ENCODE measurements around the gene DNAH7. TPM values are rescaled to one million over a fixed set of nuclear protein-coding genes. Genes with fewer than 3 reads are reported as not detected.
"Not testable (repeated sequence)": the region's sequence is repeated elsewhere in the genome, so short reads cannot be mapped to it uniquely, and the experiment has no call there.

The DNAH7 gene
- polyA plus RNA-seq, 1 donor, result 1.5 TPM

GRCh38 chr2:196099916-196100315 lies 31.3 kb upstream of the DNAH7 start:
- no peaks in the 10 kb centered on the region for H3K9me3 ChIP-seq (ENCODE audit: control insufficient read depth, low read depth, low read length)
- no peak for DNase-seq
- no peak overlapping the region for H3K27ac ChIP-seq (ENCODE audit: low read length)
- no peaks in the 10 kb centered on the region for H3K36me3 ChIP-seq (ENCODE audit: control insufficient read depth, insufficient read depth, low read length)
- no peak overlapping the region for H3K4me3 ChIP-seq (ENCODE audit: low read length)
- H3K27me3 ChIP-seq (ENCODE audit: control insufficient read depth, insufficient read depth, low read length), result no peaks in the 10 kb centered on the region
- no CpG with 5 or more reads among the region's 3 CpGs for WGBS (ENCODE audit: insufficient coverage, low lambda C conversion rate)
- no peaks in the 10 kb centered on the region for H3K4me1 ChIP-seq (ENCODE audit: control insufficient read depth, insufficient read depth, low read length)

- DNase-seq, result no peak
- Histone ChIP-seq H3K27ac (ENCODE audit: low read length) (no peak overlapping the region), H3K9me3 (ENCODE audit: control insufficient read depth, low read depth, low read length) (no peaks in the 10 kb centered on the region), H3K4me3 (ENCODE audit: low read length) (no peak overlapping the region), H3K36me3 (ENCODE audit: control insufficient read depth, insufficient read depth, low read length) (no peaks in the 10 kb centered on the region), H3K27me3 (ENCODE audit: control insufficient read depth, insufficient read depth, low read length) (no peaks in the 10 kb centered on the region), H3K4me1 (ENCODE audit: control insufficient read depth, insufficient read depth, low read length) (no peaks in the 10 kb centered on the region)
- WGBS (ENCODE audit: insufficient coverage, low lambda C conversion rate), result 100% methylated on average over 2 of the region's 6 CpGs
Measured at GRCh38 chr2:196097864-196098660, 29.4 kb upstream of the DNAH7 start.

- Histone ChIP-seq H3K27me3 (ENCODE audit: control insufficient read depth, insufficient read depth, low read length) (no peaks in the 10 kb centered on the region), H3K27ac (ENCODE audit: low read length) (no peak overlapping the region), H3K4me1 (ENCODE audit: control insufficient read depth, insufficient read depth, low read length) (no peaks in the 10 kb centered on the region), H3K36me3 (ENCODE audit: control insufficient read depth, insufficient read depth, low read length) (no peaks in the 10 kb centered on the region), H3K4me3 (ENCODE audit: low read length) (no peak overlapping the region), H3K9me3 (ENCODE audit: control insufficient read depth, low read depth, low read length) (no peaks in the 10 kb centered on the region)
- DNase-seq, result no peak
- no CpG with 5 or more reads among the region's 5 CpGs for WGBS (ENCODE audit: insufficient coverage, low lambda C conversion rate)
Measured at GRCh38 chr2:196096982-196097745, 28.5 kb upstream of the DNAH7 start.

GRCh38 chr2:196096264-196096663 lies 27.6 kb upstream of the DNAH7 start:
- DNase-seq, result no peak
- Histone ChIP-seq H3K36me3 (ENCODE audit: control insufficient read depth, insufficient read depth, low read length) (no peaks in the 10 kb centered on the region), H3K9me3 (ENCODE audit: control insufficient read depth, low read depth, low read length) (no peaks in the 10 kb centered on the region), H3K4me3 (ENCODE audit: low read length) (no peak overlapping the region), H3K4me1 (ENCODE audit: control insufficient read depth, insufficient read depth, low read length) (no peaks in the 10 kb centered on the region), H3K27me3 (ENCODE audit: control insufficient read depth, insufficient read depth, low read length) (no peaks in the 10 kb centered on the region), H3K27ac (ENCODE audit: low read length) (no peak overlapping the region)
- WGBS (ENCODE audit: insufficient coverage, low lambda C conversion rate), result 94% methylated on average over 2 of the region's 4 CpGs

GRCh38 chr2:196089448-196089847 lies 20.8 kb upstream of the DNAH7 start:
- not testable (repeated sequence) for H3K4me3 ChIP-seq (ENCODE audit: low read length); H3K4me1 ChIP-seq (ENCODE audit: control insufficient read depth, insufficient read depth, low read length); H3K27ac ChIP-seq (ENCODE audit: low read length); H3K36me3 ChIP-seq (ENCODE audit: control insufficient read depth, insufficient read depth, low read length); H3K9me3 ChIP-seq (ENCODE audit: control insufficient read depth, low read depth, low read length); H3K27me3 ChIP-seq (ENCODE audit: control insufficient read depth, insufficient read depth, low read length); DNase-seq
- WGBS (ENCODE audit: insufficient coverage, low lambda C conversion rate), result no CpG with 5 or more reads among the region's 5 CpGs

- Histone ChIP-seq H3K27me3 (ENCODE audit: control insufficient read depth, insufficient read depth, low read length) (no peaks in the 10 kb centered on the region), H3K4me1 (ENCODE audit: control insufficient read depth, insufficient read depth, low read length) (peaks cover 4% of the 10 kb centered on the region), H3K4me3 (ENCODE audit: low read length) (no peak overlapping the region), H3K27ac (ENCODE audit: low read length) (no peak overlapping the region), H3K9me3 (ENCODE audit: control insufficient read depth, low read depth, low read length) (peaks cover 9% of the 10 kb centered on the region), H3K36me3 (ENCODE audit: control insufficient read depth, insufficient read depth, low read length) (no peaks in the 10 kb centered on the region)
- peak in 1 of 2 donors; percentile 25 for DNase-seq
- no CpG with 5 or more reads among the region's 2 CpGs for WGBS (ENCODE audit: insufficient coverage, low lambda C conversion rate)
Measured at GRCh38 chr2:196088203-196088602, 19.6 kb upstream of the DNAH7 start.

GRCh38 chr2:196086517-196087368 lies 18.1 kb upstream of the DNAH7 start:
- Histone ChIP-seq H3K4me3 (ENCODE audit: low read length) (no peak overlapping the region), H3K4me1 (ENCODE audit: control insufficient read depth, insufficient read depth, low read length) (peaks cover 4% of the 10 kb centered on the region), H3K36me3 (ENCODE audit: control insufficient read depth, insufficient read depth, low read length) (no peaks in the 10 kb centered on the region), H3K9me3 (ENCODE audit: control insufficient read depth, low read depth, low read length) (peaks cover 9% of the 10 kb centered on the region), H3K27me3 (ENCODE audit: control insufficient read depth, insufficient read depth, low read length) (no peaks in the 10 kb centered on the region), H3K27ac (ENCODE audit: low read length) (no peak overlapping the region)
- no peak for DNase-seq
- WGBS (ENCODE audit: insufficient coverage, low lambda C conversion rate), result 90% methylated on average over 3 of the region's 7 CpGs

GRCh38 chr2:196083601-196084000 lies 15.0 kb upstream of the DNAH7 start:
- no peak for DNase-seq
- Histone ChIP-seq H3K27me3 (ENCODE audit: control insufficient read depth, insufficient read depth, low read length) (no peaks in the 10 kb centered on the region), H3K4me1 (ENCODE audit: control insufficient read depth, insufficient read depth, low read length) (peaks cover 16% of the 10 kb centered on the region), H3K4me3 (ENCODE audit: low read length) (no peak overlapping the region), H3K27ac (ENCODE audit: low read length) (no peak overlapping the region), H3K36me3 (ENCODE audit: control insufficient read depth, insufficient read depth, low read length) (no peaks in the 10 kb centered on the region), H3K9me3 (ENCODE audit: control insufficient read depth, low read depth, low read length) (peaks cover 9% of the 10 kb centered on the region)
- WGBS (ENCODE audit: insufficient coverage, low lambda C conversion rate), result no CpG with 5 or more reads among the region's 5 CpGs

GRCh38 chr2:196080526-196080925 lies 11.9 kb upstream of the DNAH7 start:
- Histone ChIP-seq H3K27ac (ENCODE audit: low read length) (no peak overlapping the region), H3K4me1 (ENCODE audit: control insufficient read depth, insufficient read depth, low read length) (peaks cover 19% of the 10 kb centered on the region), H3K9me3 (ENCODE audit: control insufficient read depth, low read depth, low read length) (peaks cover 9% of the 10 kb centered on the region), H3K36me3 (ENCODE audit: control insufficient read depth, insufficient read depth, low read length) (no peaks in the 10 kb centered on the region), H3K27me3 (ENCODE audit: control insufficient read depth, insufficient read depth, low read length) (no peaks in the 10 kb centered on the region), H3K4me3 (ENCODE audit: low read length) (no peak overlapping the region)
- no peak for DNase-seq
- no CpG with 5 or more reads among the region's 2 CpGs for WGBS (ENCODE audit: insufficient coverage, low lambda C conversion rate)

GRCh38 chr2:196079052-196079451 lies 10.4 kb upstream of the DNAH7 start:
- peak; percentile 65 to 88 for DNase-seq
- H3K9me3 ChIP-seq (ENCODE audit: control insufficient read depth, low read depth, low read length), result peaks cover 7% of the 10 kb centered on the region
- no CpG with 5 or more reads among the region's 1 CpG for WGBS (ENCODE audit: insufficient coverage, low lambda C conversion rate)
- no peaks in the 10 kb centered on the region for H3K36me3 ChIP-seq (ENCODE audit: control insufficient read depth, insufficient read depth, low read length)
- H3K4me1 ChIP-seq (ENCODE audit: control insufficient read depth, insufficient read depth, low read length), result peaks cover 19% of the 10 kb centered on the region
- peak overlapping the region; percentile 69 for H3K27ac ChIP-seq (ENCODE audit: low read length)
- no peak overlapping the region for H3K4me3 ChIP-seq (ENCODE audit: low read length)
- no peaks in the 10 kb centered on the region for H3K27me3 ChIP-seq (ENCODE audit: control insufficient read depth, insufficient read depth, low read length)

All from large intestine (tissue), 3 donors.